GM19238 (cell line): Measurements from ENCODE around the gene ETV5.
"Not testable (repeated sequence)": the region's sequence is repeated elsewhere in the genome, so short reads cannot be mapped to it uniquely, and the experiment has no call there.

Source experiments
- DNase-seq: peaks from one replicate; pipeline ENCODE4 v3.0.0; 2011; ENCODE audit warnings: low spot score; ENCODE audit not compliant: insufficient read length

The ETV5 gene

GRCh38 chr3:186025161-186025560 is 83.7 kb downstream of the ETV5 start:
- DNase-seq = no peak

- DNase-seq = no peak
Measured at GRCh38 chr3:186024210-186024609, 84.7 kb downstream of the ETV5 start.

GRCh38 chr3:186022931-186023330 is 86.0 kb downstream of the ETV5 start:
- no peak for DNase-seq

GRCh38 chr3:186021673-186022362 is 87.1 kb downstream of the ETV5 start:
- DNase-seq = no peak

- DNase-seq = not testable (repeated sequence)
Measured at GRCh38 chr3:186021250-186021649, 87.6 kb downstream of the ETV5 start.

GRCh38 chr3:186019288-186019687 is 89.6 kb downstream of the ETV5 start:
- DNase-seq = not testable (repeated sequence)

- no peak for DNase-seq
Measured at GRCh38 chr3:186014866-186015265, 94.0 kb downstream of the ETV5 start.

- DNase-seq = no peak
Measured at GRCh38 chr3:186013312-186013711, 95.6 kb downstream of the ETV5 start.

GRCh38 chr3:186012137-186012536 is 96.8 kb downstream of the ETV5 start:
- no peak for DNase-seq

GRCh38 chr3:186004671-186005070 is 104.2 kb downstream of the ETV5 start:
- DNase-seq = no peak

GRCh38 chr3:186004209-186004608 is 104.7 kb downstream of the ETV5 start:
- DNase-seq = no peak

- no peak for DNase-seq
Measured at GRCh38 chr3:186003610-186004009, 105.3 kb downstream of the ETV5 start.

GRCh38 chr3:186002884-186003472 is 105.9 kb downstream of the ETV5 start:
- no peak for DNase-seq

- no peak for DNase-seq
Measured at GRCh38 chr3:186001842-186002241, 107.0 kb downstream of the ETV5 start.

GRCh38 chr3:185999221-185999620 is 109.7 kb downstream of the ETV5 start:
- DNase-seq = no peak

- no peak for DNase-seq
Measured at GRCh38 chr3:185998136-185998535, 110.8 kb downstream of the ETV5 start.

GRCh38 chr3:185997130-185997529 is 111.8 kb downstream of the ETV5 start:
- DNase-seq = no peak
